ENCODE results near the gene COL20A1.

GRCh38 chr20:63350597-63351325 is 57.8 kb downstream of the COL20A1 start:
- TF ChIP-seq CTCF (IDR thresholded peaks at IDR 0.05) = no peak
- TF ChIP-seq POLR2A (IDR thresholded peaks at IDR 0.05) = no peak

Measured in right lobe of liver (tissue), 4 donors.